ENCODE data around the gene HINFP. TPM values are rescaled to one million over a fixed set of nuclear protein-coding genes. Genes with fewer than 3 reads are reported as not detected.

HINFP gene
- total and polyA plus RNA-seq, 2 of the 4 experiments (the other 2 are of a cell fraction): 9.1 to 15.3 TPM

GRCh38 chr11:119091966-119092879 is 29.2 kb upstream of the HINFP start (continued):
- TF ChIP-seq RCOR1 (IDR thresholded peaks at IDR 0.05; ENCODE audit: insufficient replicate concordance, low read length): no peak
- no peak for TF ChIP-seq SMC3 (IDR thresholded peaks at IDR 0.05; ENCODE audit: low read depth, low read length)

Measured in IMR-90 (cell line).